SW 1271 (cell line): ENCODE measurements around the gene ZNF35.
A peak's percentile ranks its signal among the peaks of the same experiment; 100 is the strongest.
"Not testable (repeated sequence)": the region's sequence is repeated elsewhere in the genome, so short reads cannot be mapped to it uniquely, and the experiment has no call there.

Experiments
- DNase-seq, 2 experiments: peaks; one replicate each; lab custom pipeline; 2025; lab: John Stamatoyannopoulos, UW

The ZNF35 gene

GRCh38 chr3:44648564-44649229, at the start of gene ZNF35:
Gene ZNF35 (plus strand): TSS chr3:44648732. CDS start chr3:44651068, 2,336 bp downstream.
- peak; percentile 68 to 74 for DNase-seq

GRCh38 chr3:44601749-44602148, 46.8 kb upstream of the ZNF35 start:
- DNase-seq, result no peak

DNA sequence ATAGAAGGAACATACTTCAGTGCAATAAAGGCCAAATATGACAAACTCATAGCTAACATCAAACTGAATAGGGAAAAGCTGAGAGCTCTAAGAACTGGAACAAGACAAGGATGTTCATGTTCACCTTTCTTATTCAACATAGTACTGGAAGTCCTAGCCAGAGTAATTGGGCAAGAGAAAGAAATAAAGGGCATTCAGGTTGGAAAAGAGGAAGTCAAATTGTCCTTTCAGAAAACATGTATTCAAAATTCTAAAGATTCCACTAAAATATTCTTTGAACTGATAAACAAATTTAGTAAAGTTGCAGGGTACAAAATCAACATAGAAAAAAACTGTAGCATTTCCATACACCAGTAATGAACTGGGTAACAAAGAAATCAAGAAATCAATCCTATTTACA, 35.9 kb upstream of the ZNF35 start:
- no peak for DNase-seq

GRCh38 chr3:44624749-44625480, 23.6 kb upstream of the ZNF35 start, which contains the start of gene ZNF197:
Gene ZNF197 (plus strand): TSS chr3:44625036. CDS start chr3:44629155, 4,119 bp downstream.
- peak; percentile 53 to 84 for DNase-seq

- DNase-seq, result no peak
Observed at GRCh38 chr3:44628716-44629115, 19.8 kb upstream of the ZNF35 start.

DNA sequence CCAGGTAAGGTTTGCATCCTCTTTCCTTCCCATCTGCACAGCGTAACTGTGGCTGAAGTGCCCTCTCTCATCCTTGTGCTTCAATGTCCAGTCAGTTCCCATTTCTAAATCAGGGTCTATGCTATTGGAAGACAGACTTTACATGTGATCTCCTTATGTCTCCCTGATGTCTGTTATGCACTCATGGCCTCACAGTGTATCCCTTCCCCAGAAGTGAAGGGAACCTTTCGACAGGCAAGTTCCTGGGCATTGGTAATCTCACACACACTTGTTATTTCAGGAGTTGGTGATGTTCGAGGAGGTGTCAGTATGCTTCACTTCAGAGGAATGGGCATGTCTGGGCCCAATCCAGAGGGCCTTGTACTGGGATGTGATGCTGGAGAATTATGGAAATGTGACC, 16.3 kb upstream of the ZNF35 start:
- DNase-seq, result no peak

GRCh38 chr3:44642337-44642736, 6.2 kb upstream of the ZNF35 start:
- DNase-seq, result no peak

GRCh38 chr3:44643024-44643423, 5.5 kb upstream of the ZNF35 start:
- no peak for DNase-seq

- DNase-seq, result no peak
Observed at GRCh38 chr3:44647771-44648170, 761 bp upstream of the ZNF35 start.

DNA sequence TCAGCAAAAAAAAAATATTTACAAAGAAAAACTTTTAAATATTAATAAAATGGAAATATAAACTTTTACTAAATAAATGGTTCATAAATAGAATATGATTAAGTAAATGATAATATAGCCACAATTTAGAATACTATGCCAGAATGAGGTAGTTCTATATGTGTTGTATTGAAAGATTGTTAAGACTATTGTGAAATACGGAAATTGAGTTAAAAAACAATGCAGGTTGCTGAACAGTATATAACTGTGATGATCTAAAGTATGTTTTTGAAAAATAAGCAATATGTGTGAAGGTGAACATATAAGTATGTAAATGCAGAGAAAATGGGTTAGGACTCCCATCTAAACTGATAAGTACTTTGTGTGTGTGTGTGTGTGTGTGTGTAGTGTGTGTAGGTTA, 1.2 kb downstream of the ZNF35 start:
- DNase-seq, result no peak

DNA sequence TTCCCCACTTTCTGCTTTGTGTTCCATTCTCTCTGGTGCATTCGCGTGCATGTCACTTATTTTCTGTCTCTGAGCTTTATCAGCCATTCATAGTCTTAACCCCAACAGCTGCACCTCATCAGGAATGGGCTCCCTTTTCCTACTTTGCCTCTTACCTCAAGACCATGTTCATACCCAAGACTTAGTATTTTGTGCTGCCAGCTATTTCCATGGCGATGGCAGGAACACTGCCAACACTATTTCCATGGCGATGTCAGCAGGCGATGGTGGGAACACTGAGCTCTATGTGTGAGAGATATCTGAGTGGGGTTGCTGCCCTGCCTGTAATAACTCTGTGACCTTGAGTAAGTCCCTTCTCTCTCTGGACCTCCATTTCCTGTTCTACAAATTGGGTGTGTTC, 5.5 kb downstream of the ZNF35 start:
- DNase-seq, result no peak

- no peak for DNase-seq
Observed at GRCh38 chr3:44659015-44659414, 10.5 kb downstream of the ZNF35 start.

DNA sequence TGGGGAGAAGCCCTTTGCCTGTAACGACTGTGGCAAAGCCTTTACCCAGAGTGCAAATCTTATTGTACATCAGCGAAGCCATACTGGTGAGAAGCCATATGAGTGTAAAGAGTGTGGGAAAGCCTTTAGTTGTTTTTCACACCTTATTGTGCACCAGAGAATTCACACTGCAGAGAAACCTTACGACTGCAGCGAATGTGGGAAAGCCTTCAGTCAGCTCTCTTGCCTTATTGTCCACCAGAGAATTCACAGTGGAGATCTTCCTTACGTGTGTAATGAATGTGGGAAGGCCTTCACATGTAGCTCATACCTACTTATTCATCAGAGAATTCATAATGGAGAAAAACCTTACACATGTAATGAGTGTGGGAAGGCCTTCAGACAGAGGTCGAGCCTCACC, 10.9 kb downstream of the ZNF35 start:
- no peak for DNase-seq

- no peak for DNase-seq
Observed at GRCh38 chr3:44661189-44661588, 12.7 kb downstream of the ZNF35 start.

DNA sequence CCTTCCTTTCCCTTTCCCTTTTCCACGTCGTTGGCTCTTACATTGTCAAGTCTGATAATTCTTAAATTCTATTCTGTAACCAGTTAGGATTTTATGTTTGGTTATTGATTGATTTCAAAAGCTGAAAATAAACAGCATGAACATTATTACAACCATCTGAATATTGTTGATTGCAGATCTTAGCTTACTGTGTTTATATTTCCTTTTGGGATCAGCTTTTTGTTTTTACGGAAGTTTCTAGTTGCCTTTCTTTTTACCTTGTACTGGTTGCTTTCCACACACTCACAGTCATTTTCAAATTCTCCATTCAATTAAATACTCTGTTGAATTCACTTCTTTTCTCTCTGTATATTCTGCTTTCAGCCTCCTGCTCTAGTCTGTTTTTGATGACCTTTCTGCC, 16.6 kb downstream of the ZNF35 start:
- no peak for DNase-seq

DNA sequence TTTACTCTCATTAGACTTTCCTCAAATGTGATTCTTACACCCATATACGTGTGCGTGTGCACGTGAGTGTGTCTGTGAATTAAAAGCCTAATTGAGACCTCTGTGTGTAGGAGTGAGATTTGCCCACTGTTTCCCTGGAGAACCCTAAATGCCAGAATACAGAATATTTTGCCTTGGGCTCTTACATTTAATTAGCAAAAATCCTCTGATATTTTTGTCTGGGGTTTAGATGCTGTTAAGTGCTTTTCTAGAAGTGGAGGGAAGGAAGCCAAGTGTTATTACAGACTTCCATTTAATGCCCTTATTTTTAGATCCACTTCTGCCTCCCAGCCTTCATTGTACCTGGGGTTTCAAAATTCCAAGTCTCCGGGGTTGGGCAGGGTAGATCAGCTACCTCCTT, 17.8 kb downstream of the ZNF35 start:
- DNase-seq, result no peak

- DNase-seq, result no peak
Observed at GRCh38 chr3:44669760-44670159, 21.2 kb downstream of the ZNF35 start.

DNA sequence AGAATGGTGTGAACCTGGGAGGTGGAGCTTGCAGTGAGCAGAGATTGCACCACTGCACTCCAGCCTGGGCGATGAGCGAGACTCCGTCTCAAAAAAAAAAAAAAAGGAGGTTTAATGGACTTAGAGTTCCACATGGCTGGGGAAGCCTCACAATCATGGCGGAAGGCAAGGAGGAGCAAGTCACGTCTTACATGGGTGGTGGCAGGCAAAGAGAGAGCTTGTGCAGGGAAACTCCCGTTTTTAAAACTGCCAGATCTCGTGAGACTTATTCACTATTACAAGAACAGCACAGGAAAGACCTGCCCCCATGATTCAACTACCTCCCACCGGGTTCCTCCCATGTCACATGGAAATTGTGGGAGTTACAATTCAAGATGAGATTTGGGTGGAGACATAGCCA, 24.9 kb downstream of the ZNF35 start:
- not testable (repeated sequence) for DNase-seq

DNA sequence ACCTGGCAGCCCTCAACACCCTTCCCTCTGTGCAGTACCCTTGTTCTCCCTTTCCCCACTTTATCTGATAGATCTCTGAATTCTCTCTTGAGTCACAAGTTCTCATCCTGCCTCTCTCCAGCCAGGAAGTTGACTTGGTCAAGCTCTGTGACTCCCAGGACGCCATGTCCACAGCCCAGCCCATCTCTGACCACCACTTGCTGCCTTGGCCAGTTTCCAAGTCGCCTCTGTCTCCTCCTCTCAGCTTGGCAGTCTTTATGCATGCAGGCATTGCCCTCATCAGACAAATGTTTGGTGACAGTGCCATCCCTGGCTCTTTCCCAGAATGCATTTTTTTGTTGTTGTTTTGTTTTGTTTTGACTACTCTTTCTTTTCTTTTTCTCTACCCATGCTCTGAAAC, 25.7 kb downstream of the ZNF35 start:
- DNase-seq, result no peak

DNA sequence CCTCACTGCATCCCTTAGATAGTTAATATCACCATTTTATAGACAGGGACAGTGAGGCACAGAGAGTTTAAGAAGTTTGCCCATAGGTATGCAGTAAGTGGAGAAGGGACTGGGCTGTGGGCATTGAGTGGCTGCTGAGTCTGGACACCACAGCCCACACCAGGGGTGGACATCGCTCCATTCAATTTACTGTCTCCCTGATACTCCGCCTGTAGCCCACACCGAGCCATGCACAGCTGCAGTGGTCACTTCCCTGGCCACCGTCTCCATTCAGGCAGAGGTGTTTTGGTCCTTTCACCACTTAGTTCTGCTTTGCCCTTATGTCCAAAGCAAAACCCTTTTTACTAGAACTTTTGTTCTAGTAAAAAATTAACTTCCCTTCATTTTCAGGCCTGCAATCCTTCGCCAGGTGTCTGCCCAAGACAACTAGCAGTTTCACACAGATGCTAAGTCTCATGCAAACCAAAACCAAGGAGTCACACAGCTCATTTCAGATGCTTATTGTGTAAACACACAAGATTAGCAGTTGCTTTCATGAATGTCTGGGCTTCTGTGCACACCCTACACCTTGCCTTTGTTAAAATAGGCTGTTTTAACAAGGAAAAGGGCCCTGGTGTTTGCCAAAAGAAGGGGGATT, 30.1 kb downstream of the ZNF35 start:
- DNase-seq, result no peak

DNA sequence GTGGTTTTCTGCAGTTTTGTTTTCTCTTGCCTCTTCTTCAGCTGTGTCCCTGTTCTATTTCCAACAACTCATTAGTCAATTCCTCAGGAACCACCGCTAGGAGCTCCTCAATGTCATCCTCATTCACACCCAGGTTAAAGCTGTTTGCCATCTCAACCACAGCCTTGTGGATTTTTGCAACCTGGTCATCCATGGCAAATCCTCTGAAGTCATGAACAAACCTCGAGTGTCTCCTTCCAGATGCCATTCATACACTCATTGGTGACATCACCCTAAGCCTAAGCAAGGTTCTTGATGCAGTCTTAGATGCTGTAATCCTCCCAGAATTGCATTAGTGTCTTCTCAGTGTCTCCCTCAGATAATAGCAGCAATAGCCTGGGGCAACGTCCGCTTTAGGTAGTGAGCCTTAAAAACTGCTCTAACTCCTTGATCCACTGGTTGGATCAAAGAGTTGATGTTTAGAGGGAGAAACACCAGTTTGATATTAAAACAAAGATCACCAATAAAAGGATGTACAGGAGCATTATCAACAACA, 32.5 kb downstream of the ZNF35 start:
- no peak for DNase-seq

- no peak for DNase-seq
Observed at GRCh38 chr3:44682182-44682896, 33.8 kb downstream of the ZNF35 start.
